ENCODE results near the gene TRAPPC10.

TRAPPC10 gene

GRCh38 chr21:44006017-44006619, 6.0 kb upstream of the TRAPPC10 start:
- DNase-seq, result no peak

GRCh38 chr21:44006656-44007055, 5.5 kb upstream of the TRAPPC10 start:
- DNase-seq, result no peak

- DNase-seq, result no peak
Observed at GRCh38 chr21:44010429-44010828, 1.7 kb upstream of the TRAPPC10 start.

GRCh38 chr21:44011123-44011522, 986 bp upstream of the TRAPPC10 start:
- no peak for DNase-seq

GRCh38 chr21:44012474-44013379, 618 bp downstream of the TRAPPC10 start:
- peak; percentile 71 for DNase-seq

GRCh38 chr21:44013380-44014088, 1.4 kb downstream of the TRAPPC10 start:
- DNase-seq, result peak; percentile 15

- no peak for DNase-seq
Observed at GRCh38 chr21:44017601-44018000, 5.5 kb downstream of the TRAPPC10 start.

GRCh38 chr21:44018127-44018526, 6.0 kb downstream of the TRAPPC10 start:
- DNase-seq, result no peak

GRCh38 chr21:44018813-44019567, 6.9 kb downstream of the TRAPPC10 start:
- no peak for DNase-seq

GRCh38 chr21:44019568-44019958, 7.5 kb downstream of the TRAPPC10 start:
- DNase-seq, result no peak

- DNase-seq, result no peak
Observed at GRCh38 chr21:44020551-44020950, 8.4 kb downstream of the TRAPPC10 start.

- no peak for DNase-seq
Observed at GRCh38 chr21:44021064-44021463, 9.0 kb downstream of the TRAPPC10 start.

- DNase-seq, result no peak
Observed at GRCh38 chr21:44024257-44024656, 12.1 kb downstream of the TRAPPC10 start.

- no peak for DNase-seq
Observed at GRCh38 chr21:44024887-44025353, 12.8 kb downstream of the TRAPPC10 start.

GRCh38 chr21:44027607-44028286, 15.6 kb downstream of the TRAPPC10 start:
- DNase-seq, result no peak

GRCh38 chr21:44028287-44028659, 16.2 kb downstream of the TRAPPC10 start:
- no peak for DNase-seq

- no peak for DNase-seq
Observed at GRCh38 chr21:44029460-44030087, 17.5 kb downstream of the TRAPPC10 start.

GRCh38 chr21:44035244-44035643, 23.1 kb downstream of the TRAPPC10 start:
- DNase-seq, result no peak

- DNase-seq, result no peak
Observed at GRCh38 chr21:44038063-44038462, 26.0 kb downstream of the TRAPPC10 start.

- no peak for DNase-seq
Observed at GRCh38 chr21:44039828-44040227, 27.7 kb downstream of the TRAPPC10 start.

- no peak for DNase-seq
Observed at GRCh38 chr21:44043613-44044012, 31.5 kb downstream of the TRAPPC10 start.

GRCh38 chr21:44046734-44047133, 34.6 kb downstream of the TRAPPC10 start:
- DNase-seq, result no peak
